Stimulated activated CD4-positive, alpha-beta T cell treated with anti-CD3 and anti-CD28 coated beads, Interleukin-2, amount 100 ng/mL, for 4 hours (primary cell): ENCODE data around the gene P2RY11.

Experiments used
- DNase-seq: peaks from one replicate; pipeline ENCODE4 v3.0.0-alpha.2; 2020; ENCODE audit warnings: low read depth

P2RY11 gene

GRCh38 chr19:10111405-10111811 lies at the start of gene P2RY11:
Gene P2RY11, plus strand, starts transcription at chr19:10111693. Its CDS starts 29 bp downstream, at chr19:10111722.
- DNase-seq = no peak

- DNase-seq = no peak
Observed at GRCh38 chr19:10061717-10062310, 49.7 kb upstream of the P2RY11 start.

- no peak for DNase-seq
Observed at GRCh38 chr19:10068205-10068604, 43.3 kb upstream of the P2RY11 start.

- no peak for DNase-seq
Observed at GRCh38 chr19:10069046-10069445, 42.4 kb upstream of the P2RY11 start.

- no peak for DNase-seq
Observed at GRCh38 chr19:10070730-10071446, 40.6 kb upstream of the P2RY11 start.

GRCh38 chr19:10074153-10074552 lies 37.3 kb upstream of the P2RY11 start:
- peak; percentile 35 for DNase-seq

- DNase-seq = no peak
Observed at GRCh38 chr19:10076535-10076934, 35.0 kb upstream of the P2RY11 start.

GRCh38 chr19:10078329-10078728 lies 33.2 kb upstream of the P2RY11 start:
- no peak for DNase-seq

- DNase-seq = no peak
Observed at GRCh38 chr19:10079031-10079453, 32.5 kb upstream of the P2RY11 start.

- no peak for DNase-seq
Observed at GRCh38 chr19:10083911-10084310, 27.6 kb upstream of the P2RY11 start.

- no peak for DNase-seq
Observed at GRCh38 chr19:10084803-10085202, 26.7 kb upstream of the P2RY11 start.

GRCh38 chr19:10085641-10086590 lies 25.6 kb upstream of the P2RY11 start, which contains the start of gene SHFL:
Gene SHFL, plus strand, starts transcription at chr19:10086317. Its CDS starts 111 bp downstream, at chr19:10086428.
- peak; percentile 80 for DNase-seq

GRCh38 chr19:10086591-10087192 lies 24.8 kb upstream of the P2RY11 start:
- DNase-seq = peak; percentile 62

- no peak for DNase-seq
Observed at GRCh38 chr19:10087296-10088061, 24.0 kb upstream of the P2RY11 start.

- no peak for DNase-seq
Observed at GRCh38 chr19:10088949-10089554, 22.4 kb upstream of the P2RY11 start.

- no peak for DNase-seq
Observed at GRCh38 chr19:10089801-10090375, 21.6 kb upstream of the P2RY11 start.

GRCh38 chr19:10091370-10091687 lies 20.2 kb upstream of the P2RY11 start:
- DNase-seq = no peak

GRCh38 chr19:10091895-10092641 lies 19.4 kb upstream of the P2RY11 start:
- no peak for DNase-seq

- DNase-seq = no peak
Observed at GRCh38 chr19:10092648-10093294, 18.7 kb upstream of the P2RY11 start.
